Neutrophil (primary cell): ENCODE data around the gene TRPM3.

Experiments used
- H3K27ac ChIP-seq: fragments of 200-600 bp; sonication (generic); 2 replicates; pipeline ENCODE4 v1.5.1; 2016; ENCODE audit warnings: mild to moderate bottlenecking, moderate library complexity
- H3K27me3 ChIP-seq: fragments of 200-600 bp; sonication (generic); 2 replicates; pipeline ENCODE4 v1.6.0; 2016; ENCODE audit warnings: mild to moderate bottlenecking
- H3K36me3 ChIP-seq: fragments of 200-600 bp; sonication (generic); 2 replicates; pipeline ENCODE4 v1.5.1; 2017
- H3K4me1 ChIP-seq, 2 experiments: fragments of 200-600 bp in 1 of 2; sonication (generic) in 1 of 2; 1 replicate in 1 of 2; 2 replicates in 1 of 2; pipeline versions ENCODE4 v1.5.1 to v1.6.1; 2013 to 2016; ENCODE audit warnings: low read depth in 1 of 2, low read length in 1 of 2, mild to moderate bottlenecking in 1 of 2, moderate library complexity in 1 of 2; ENCODE audit not compliant: control insufficient read depth in 1 of 2, insufficient read depth in 1 of 2
- H3K4me3 ChIP-seq, 2 experiments: fragments of 200-600 bp in 1 of 2; sonication (generic) in 1 of 2; 1 replicate in 1 of 2; 2 replicates in 1 of 2; pipeline ENCODE4 v1.5.1; 2013 to 2016; ENCODE audit warnings: low read depth in 1 of 2, low read length in 1 of 2, mild to moderate bottlenecking in 1 of 2, moderate library complexity in 1 of 2
- H3K9me3 ChIP-seq: fragments of 200-600 bp; sonication (generic); 2 replicates; pipeline ENCODE4 v1.5.1; 2016
- TF ChIP-seq, protein P1 (sequence below): fragments of 200-600 bp; sonication (generic); IDR thresholded peaks from 2 replicates; pipeline ENCODE4 v1.5.1; 2016; ENCODE audit warnings: antibody characterized with exemption

TRPM3 gene

DNA sequence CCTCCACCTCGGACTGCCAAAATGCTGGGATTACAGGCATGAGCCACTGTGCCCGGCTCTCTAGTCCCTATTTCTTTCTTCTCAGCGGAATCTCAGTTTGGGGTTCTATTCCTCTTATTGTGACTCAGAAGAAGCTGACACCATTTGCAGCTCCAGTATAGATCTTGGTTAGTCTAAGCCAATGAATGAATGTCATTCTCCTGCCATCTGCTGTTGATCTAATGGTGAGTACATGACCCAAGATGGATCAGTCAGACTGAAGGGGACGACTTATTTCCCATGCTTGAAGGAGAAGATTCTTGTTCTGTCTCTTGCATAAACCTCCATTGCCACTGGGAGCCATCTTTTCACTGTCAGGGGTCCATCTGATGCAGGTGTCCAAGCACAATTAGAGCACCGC is 630.9 kb downstream of the TRPM3 start:
- TF ChIP-seq, protein P1, sequence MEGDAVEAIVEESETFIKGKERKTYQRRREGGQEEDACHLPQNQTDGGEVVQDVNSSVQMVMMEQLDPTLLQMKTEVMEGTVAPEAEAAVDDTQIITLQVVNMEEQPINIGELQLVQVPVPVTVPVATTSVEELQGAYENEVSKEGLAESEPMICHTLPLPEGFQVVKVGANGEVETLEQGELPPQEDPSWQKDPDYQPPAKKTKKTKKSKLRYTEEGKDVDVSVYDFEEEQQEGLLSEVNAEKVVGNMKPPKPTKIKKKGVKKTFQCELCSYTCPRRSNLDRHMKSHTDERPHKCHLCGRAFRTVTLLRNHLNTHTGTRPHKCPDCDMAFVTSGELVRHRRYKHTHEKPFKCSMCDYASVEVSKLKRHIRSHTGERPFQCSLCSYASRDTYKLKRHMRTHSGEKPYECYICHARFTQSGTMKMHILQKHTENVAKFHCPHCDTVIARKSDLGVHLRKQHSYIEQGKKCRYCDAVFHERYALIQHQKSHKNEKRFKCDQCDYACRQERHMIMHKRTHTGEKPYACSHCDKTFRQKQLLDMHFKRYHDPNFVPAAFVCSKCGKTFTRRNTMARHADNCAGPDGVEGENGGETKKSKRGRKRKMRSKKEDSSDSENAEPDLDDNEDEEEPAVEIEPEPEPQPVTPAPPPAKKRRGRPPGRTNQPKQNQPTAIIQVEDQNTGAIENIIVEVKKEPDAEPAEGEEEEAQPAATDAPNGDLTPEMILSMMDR: no peak
- Histone ChIP-seq H3K36me3 (no peaks in the 10 kb centered on the region), H3K9me3 (no peaks in the 10 kb centered on the region)

DNA sequence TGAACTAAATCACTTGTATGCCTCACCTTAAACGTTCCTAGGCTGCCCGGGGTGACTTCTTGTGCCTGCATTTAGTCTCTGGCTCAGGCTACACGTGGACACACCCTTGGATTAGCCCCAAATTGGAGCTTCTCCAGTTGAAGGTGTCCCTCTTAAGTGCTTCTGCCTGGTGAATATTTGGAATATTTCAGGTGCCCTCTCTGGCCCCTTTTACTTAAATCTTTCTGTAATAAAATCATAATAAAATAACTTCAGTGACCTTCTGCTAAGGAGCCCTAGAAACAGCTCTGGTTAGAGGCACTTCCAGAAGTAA is 632.7 kb downstream of the TRPM3 start:
- H3K27ac ChIP-seq: no peak overlapping the region
- H3K36me3 ChIP-seq: no peaks in the 10 kb centered on the region
- H3K4me1 ChIP-seq: no peaks in the 10 kb centered on the region
- TF ChIP-seq, protein P1: no peak
- H3K9me3 ChIP-seq: no peaks in the 10 kb centered on the region
- H3K27me3 ChIP-seq: peaks cover under 1% of the 10 kb centered on the region
- H3K4me3 ChIP-seq: no peak overlapping the region

More for the DNA sequence above, 630.9 kb downstream of the TRPM3 start:
- Histone ChIP-seq H3K4me3 (no peak overlapping the region), H3K27ac (no peak overlapping the region), H3K27me3 (peaks cover 7% of the 10 kb centered on the region), H3K4me1 (no peaks in the 10 kb centered on the region)

DNA sequence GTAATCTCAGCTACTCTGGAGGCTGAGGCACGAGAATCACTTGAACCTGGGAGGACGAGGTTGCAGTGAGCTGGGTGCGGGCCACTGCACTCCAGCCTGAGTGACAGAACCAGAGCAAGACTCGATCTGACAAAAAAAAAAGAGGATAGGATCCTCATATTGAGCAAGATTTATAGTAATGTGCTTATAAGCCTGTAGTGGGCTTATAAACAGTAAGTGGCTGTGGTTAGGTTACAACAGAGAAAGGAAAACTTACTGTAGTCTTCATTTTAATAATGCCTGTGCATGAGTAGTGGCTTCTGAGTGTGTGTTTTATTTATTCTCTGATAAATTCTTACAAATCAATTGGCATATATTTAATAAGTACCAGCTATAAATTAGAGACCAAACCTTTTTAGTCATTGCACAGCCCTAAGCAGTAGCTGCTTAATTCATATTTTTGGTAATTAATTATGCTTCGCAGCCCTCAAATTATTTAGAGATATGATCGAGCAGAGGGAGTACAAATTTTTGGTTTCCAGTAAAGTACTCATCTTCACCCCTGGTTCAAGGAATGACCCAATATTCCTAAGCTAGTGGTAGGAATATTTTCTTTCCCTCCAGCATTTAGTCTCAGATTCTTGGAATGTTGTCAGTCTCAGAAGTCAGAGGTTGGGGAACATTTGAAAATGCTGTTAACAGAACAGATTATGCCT is 633.2 kb downstream of the TRPM3 start:
- H3K27me3 ChIP-seq: no peaks in the 10 kb centered on the region
- H3K4me1 ChIP-seq: no peaks in the 10 kb centered on the region
- no peak overlapping the region for H3K27ac ChIP-seq
- no peak overlapping the region for H3K4me3 ChIP-seq
- H3K9me3 ChIP-seq: no peaks in the 10 kb centered on the region
- TF ChIP-seq, protein P1: no peak
- no peaks in the 10 kb centered on the region for H3K36me3 ChIP-seq

DNA sequence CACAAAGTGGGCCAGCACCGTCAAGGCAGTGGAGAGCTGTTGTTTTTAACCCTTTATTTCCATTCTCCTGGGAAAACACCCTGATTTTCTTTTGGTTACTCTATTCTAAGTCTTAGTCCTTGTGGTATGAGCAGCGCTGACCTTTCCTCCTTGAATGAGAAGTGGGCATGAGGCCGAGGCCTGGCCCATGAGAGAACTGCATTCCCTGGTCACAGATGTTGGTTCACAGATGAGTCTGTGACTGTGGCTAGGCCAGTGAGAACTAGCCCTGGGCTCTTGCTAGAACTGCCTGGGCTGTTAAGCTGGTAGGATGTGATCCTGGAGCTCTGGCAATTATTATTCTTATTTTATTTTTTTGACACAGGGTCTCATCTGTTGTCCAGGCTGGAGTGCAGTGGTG is 635.3 kb downstream of the TRPM3 start:
- Histone ChIP-seq H3K9me3 (no peaks in the 10 kb centered on the region), H3K36me3 (no peaks in the 10 kb centered on the region), H3K4me1 (no peaks in the 10 kb centered on the region), H3K4me3 (no peak overlapping the region), H3K27me3 (no peaks in the 10 kb centered on the region), H3K27ac (no peak overlapping the region)
- TF ChIP-seq, protein P1: no peak

DNA sequence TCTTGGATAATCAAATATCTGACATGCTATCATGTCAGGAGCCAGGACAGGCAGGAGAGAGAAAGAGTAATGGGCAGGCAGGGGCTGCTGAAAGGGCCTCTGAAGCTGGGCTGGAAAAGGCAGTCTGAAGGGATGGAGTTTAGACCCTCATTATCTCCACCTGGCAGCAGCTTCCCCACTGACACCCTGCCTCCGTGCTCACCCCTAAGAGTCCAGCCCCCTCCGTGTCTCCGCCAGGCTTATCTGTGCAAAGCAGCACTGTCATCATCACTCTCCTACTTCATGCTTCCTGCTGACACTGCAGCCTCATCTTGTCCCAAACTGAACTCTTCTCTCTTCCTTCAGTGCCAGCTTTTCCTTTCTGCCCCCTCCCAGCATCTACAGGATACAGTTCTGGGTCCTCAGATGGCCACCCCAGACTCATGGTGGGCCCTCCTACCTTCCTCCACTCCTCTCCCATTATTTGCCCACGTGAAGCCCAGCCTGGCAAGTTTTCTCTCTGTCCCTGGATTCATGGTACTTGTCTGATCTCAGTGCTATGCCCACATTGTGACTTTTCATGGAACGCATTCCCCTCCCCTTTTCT is 636.1 kb downstream of the TRPM3 start:
- H3K4me1 ChIP-seq: no peaks in the 10 kb centered on the region
- H3K4me3 ChIP-seq: no peak overlapping the region
- no peak overlapping the region for H3K27ac ChIP-seq
- TF ChIP-seq, protein P1: no peak
- H3K27me3 ChIP-seq: no peaks in the 10 kb centered on the region
- no peaks in the 10 kb centered on the region for H3K9me3 ChIP-seq
- H3K36me3 ChIP-seq: no peaks in the 10 kb centered on the region
